ENCODE data around the gene CFDP1. TPM values are rescaled to one million over a fixed set of nuclear protein-coding genes. Genes with fewer than 3 reads are reported as not detected.

Gene CFDP1
- total and polyA plus RNA-seq, 2 of the 13 experiments (the other 11 are each of a cell fraction or from before 2014, with no cell fraction given) = 78.6 to 153 TPM

- no peak for TF ChIP-seq ZBTB40 (IDR thresholded peaks at IDR 0.05)
- 0 out of 2 replicates have a peak, but pooled peaks have one; percentile 7 for TF ChIP-seq ZBTB40 (CRISPR knock-in tag; IDR thresholded peaks at IDR 0.05)
- TF ChIP-seq RELA (CRISPR knock-in tag; IDR thresholded peaks at IDR 0.05) = 0 out of 2 replicates have a peak, but pooled peaks have one; percentile 2
- no peak for TF ChIP-seq KLF11 (CRISPR knock-in tag; IDR thresholded peaks at IDR 0.05)
- peak; percentile 26; the same call in 1 of the 2 replicates for TF ChIP-seq RXRA (CRISPR knock-in tag; IDR thresholded peaks at IDR 0.05)
- TF ChIP-seq UBTF (CRISPR knock-in tag; IDR thresholded peaks at IDR 0.05) = peak; percentile 77
- TF ChIP-seq NR2F2 (IDR thresholded peaks at IDR 0.05; ENCODE audit: borderline replicate concordance, low read depth) = 0 out of 2 replicates have a peak, but pooled peaks have one; percentile 16
- TF ChIP-seq SIN3A (IDR thresholded peaks at IDR 0.05; ENCODE audit: borderline replicate concordance, low read depth, low read length) = 0 out of 2 replicates have a peak, but pooled peaks have one; percentile 28
- TF ChIP-seq SKI (IDR thresholded peaks at IDR 0.05; ENCODE audit: partially characterized antibody) = no peak
- TF ChIP-seq GATAD2A (CRISPR knock-in tag; IDR thresholded peaks at IDR 0.05) = peak; percentile 15; the same call in 1 of the 2 replicates
- 0 out of 2 replicates have a peak, but pooled peaks have one; percentile 25 for TF ChIP-seq ZNF710 (CRISPR knock-in tag; IDR thresholded peaks at IDR 0.05; ENCODE audit: borderline replicate concordance)
- TF ChIP-seq FOXC1 (CRISPR knock-in tag; IDR thresholded peaks at IDR 0.05; ENCODE audit: borderline replicate concordance) = peak; percentile 30; the same call in 1 of the 2 replicates
- TF ChIP-seq ATF3 (CRISPR knock-in tag; IDR thresholded peaks at IDR 0.05) = 0 out of 2 replicates have a peak, but pooled peaks have one; percentile 10
- peak; percentile 63; the same call in 1 of the 2 replicates for TF ChIP-seq ZNF776 (CRISPR knock-in tag; IDR thresholded peaks at IDR 0.05)
Measured at GRCh38 chr16:75264999-75265910, 168.0 kb downstream of the CFDP1 start (continued).

Measured in HepG2 (cell line).